Common myeloid progenitor, CD34-positive (primary cell): ENCODE results near the gene GEMIN7.

Experiments
- CTCF ChIA-PET: fragments of 350-600 bp; sonication (Branson Sonifier 250); formaldehyde crosslinking; loops from one replicate; lab custom pipeline; 2021; ENCODE audit warnings: antibody characterized with exemption; lab: Charles Lee
- POLR2A ChIA-PET: fragments of 350-600 bp; sonication (Branson Sonifier 250); formaldehyde crosslinking; loops from one replicate; lab custom pipeline; 2021; ENCODE audit warnings: antibody characterized with exemption; lab: Charles Lee
- DNase-seq, 3 donors: peaks; one replicate each; pipeline versions ENCODE4 v3.0.0 to v3.0.0-alpha.2; 2013
- H3K27ac ChIP-seq, 2 experiments: 1 replicate in 1 of 2; 2 replicates in 1 of 2; pipeline ENCODE4 v1.7.0; 2013; ENCODE audit warnings: inconsistent platforms in 2 of 2, low read length in 2 of 2, mild to moderate bottlenecking in 2 of 2, low read depth in 1 of 2, moderate library complexity in 1 of 2; ENCODE audit not compliant: severe bottlenecking in 2 of 2, insufficient read depth in 1 of 2, poor library complexity in 1 of 2
- H3K27me3 ChIP-seq, 5 experiments: replicated peaks in 2 of 5; 1 replicate in 3 of 5; 2 replicates in 2 of 5; pipeline versions ENCODE4 v1.6.1 to v1.7.0; 2013; ENCODE audit warnings: low read length in 4 of 5, mild to moderate bottlenecking in 2 of 5, moderate library complexity in 2 of 5, inconsistent platforms in 1 of 5; ENCODE audit not compliant: insufficient read depth in 5 of 5, control insufficient read depth in 4 of 5
- H3K36me3 ChIP-seq, 4 experiments: 1 replicate in 2 of 4; 2 replicates in 2 of 4; pipeline versions ENCODE4 v1.6.1 to v1.7.0; 2013; ENCODE audit warnings: low read length in 3 of 4, control low read depth in 1 of 4, mild to moderate bottlenecking in 1 of 4; ENCODE audit not compliant: control insufficient read depth in 4 of 4, insufficient read depth in 4 of 4
- H3K4me1 ChIP-seq, 4 experiments: 1 replicate in 3 of 4; 2 replicates in 1 of 4; pipeline versions ENCODE4 v1.6.1 to v1.7.1; 2013; ENCODE audit warnings: low read length in 3 of 4, mild to moderate bottlenecking in 3 of 4, control low read depth in 1 of 4, inconsistent platforms in 1 of 4, moderate library complexity in 1 of 4; ENCODE audit not compliant: control insufficient read depth in 4 of 4, insufficient read depth in 4 of 4; ENCODE audit errors: control extremely low read depth in 1 of 4
- H3K4me3 ChIP-seq, 7 experiments: 1 replicate in 4 of 7; 2 replicates in 3 of 7; pipeline versions ENCODE4 v1.5.1 to v1.7.0; 2013; ENCODE audit warnings: mild to moderate bottlenecking in 7 of 7, low read length in 6 of 7, moderate library complexity in 6 of 7, inconsistent platforms in 2 of 7, low read depth in 2 of 7, control low read depth in 1 of 7; ENCODE audit not compliant: insufficient read depth in 4 of 7, control insufficient read depth in 1 of 7; ENCODE audit errors: extremely low read depth in 1 of 7
- H3K9me3 ChIP-seq, 5 experiments: 1 replicate in 4 of 5; 2 replicates in 1 of 5; pipeline versions ENCODE4 v1.6.1 to v1.7.1; 2013; ENCODE audit warnings: low read length in 4 of 5, mild to moderate bottlenecking in 2 of 5, inconsistent platforms in 1 of 5, low read depth in 1 of 5, moderate library complexity in 1 of 5; ENCODE audit not compliant: control insufficient read depth in 4 of 5, insufficient read depth in 2 of 5; ENCODE audit errors: control extremely low read depth in 1 of 5
- WGBS: methylation state at CpG from one replicate; pipeline ENCODE4 v1.1.5; 2013; ENCODE audit not compliant: insufficient coverage; 5-methylcytosine and 5-hydroxymethylcytosine counted together

The GEMIN7 gene

GRCh38 chr19:45069056-45069455 lies 10.0 kb upstream of the GEMIN7 start:
- Histone ChIP-seq H3K27ac (no peak overlapping the region), H3K9me3 (no peaks in the 10 kb centered on the region), H3K36me3 (peaks cover 9 to 80% (median 49%) of the 10 kb centered on the region in 4 experiments), H3K27me3 (no peaks in the 10 kb centered on the region), H3K4me3 (no peak overlapping the region), H3K4me1 (peaks cover 0 to under 1% (median 0%) of the 10 kb centered on the region in 4 experiments)
- no peak for DNase-seq
- ChIA-PET POLR2A (interaction anchor here (0.5 kb wide), 1 partner anchor 87 kb away, joined by 3 read pairs; no protein-coding TSS in a partner anchor), CTCF (interaction anchor here (0.8 to 2.0 kb wide), 5 partner anchors 9 to 54 kb away, joined by 3 to 6 read pairs (median 4); no protein-coding TSS in a partner anchor)
- WGBS: 94% methylated on average over 8 of the region's 13 CpGs

GRCh38 chr19:45070214-45070613 lies 8.8 kb upstream of the GEMIN7 start:
- ChIA-PET CTCF (no interaction called here), POLR2A (no interaction called here)
- H3K9me3 ChIP-seq: no peaks in the 10 kb centered on the region
- WGBS: 91% methylated on average over 6 of the region's 6 CpGs
- H3K27ac ChIP-seq: no peak overlapping the region
- H3K36me3 ChIP-seq: peaks cover 9 to 72% (median 44%) of the 10 kb centered on the region in 4 experiments
- H3K27me3 ChIP-seq: no peaks in the 10 kb centered on the region
- peaks cover 0 to 12% (median 8%) of the 10 kb centered on the region in 4 experiments for H3K4me1 ChIP-seq
- no peak overlapping the region for H3K4me3 ChIP-seq
- DNase-seq: no peak

GRCh38 chr19:45070861-45071544 lies 8.1 kb upstream of the GEMIN7 start:
- ChIA-PET POLR2A (no interaction called here), CTCF (no interaction called here)
- Histone ChIP-seq H3K36me3 (peaks cover 9 to 64% (median 38%) of the 10 kb centered on the region in 4 experiments), H3K27me3 (no peaks in the 10 kb centered on the region), H3K27ac (no peak overlapping the region), H3K4me3 (no peak overlapping the region), H3K9me3 (no peaks in the 10 kb centered on the region), H3K4me1 (peaks cover 0 to 17% (median 14%) of the 10 kb centered on the region in 4 experiments)
- WGBS: over 99% methylated on average over 16 of the region's 19 CpGs
- DNase-seq: no peak

- H3K4me1 ChIP-seq: peaks cover 0 to 20% (median 18%) of the 10 kb centered on the region in 4 experiments
- 96% methylated on average over 20 of the region's 25 CpGs for WGBS
- CTCF ChIA-PET: interaction anchor here (1.2 kb wide), 1 partner anchor 12 kb away, joined by 5 read pairs; no protein-coding TSS in a partner anchor
These were observed 7.5 kb upstream of the GEMIN7 start for GRCh38 chr19:45071545-45071938.

GRCh38 chr19:45071969-45072790 lies 6.9 kb upstream of the GEMIN7 start:
- CTCF ChIA-PET: interaction anchor here (1.2 kb wide), 1 partner anchor 13 kb away, joined by 5 read pairs; no protein-coding TSS in a partner anchor
- H3K36me3 ChIP-seq: peaks cover 4 to 56% (median 31%) of the 10 kb centered on the region in 4 experiments

More at GRCh38 chr19:45071545-45071938, 7.5 kb upstream of the GEMIN7 start:
- no peak for DNase-seq
- H3K27me3 ChIP-seq: no peaks in the 10 kb centered on the region
- H3K9me3 ChIP-seq: no peaks in the 10 kb centered on the region
- no peak overlapping the region for H3K4me3 ChIP-seq
- peaks cover 8 to 62% (median 37%) of the 10 kb centered on the region in 4 experiments for H3K36me3 ChIP-seq
- H3K27ac ChIP-seq: no peak overlapping the region
- POLR2A ChIA-PET: no interaction called here

GRCh38 chr19:45074744-45075300 lies 4.2 kb upstream of the GEMIN7 start:
- POLR2A ChIA-PET: interaction anchor here (0.6 to 1.1 kb wide), 3 partner anchors 15 to 90 kb away, joined by 3 read pairs; no protein-coding TSS in a partner anchor
- no peaks in the 10 kb centered on the region for H3K9me3 ChIP-seq
- 46% methylated on average over 11 of the region's 11 CpGs for WGBS
- peak overlapping the region in 1 of 2 experiments; percentile 61 for H3K27ac ChIP-seq
- H3K36me3 ChIP-seq: peaks cover 0 to 33% (median 13%) of the 10 kb centered on the region in 4 experiments
- H3K27me3 ChIP-seq: no peaks in the 10 kb centered on the region
- DNase-seq: peak in 1 of 3 donors; percentile 21
- peaks cover 7 to 40% (median 35%) of the 10 kb centered on the region in 4 experiments for H3K4me1 ChIP-seq
- H3K4me3 ChIP-seq: peak overlapping the region in 6 of 7 experiments; percentile 11 to 86 (median 48)
- CTCF ChIA-PET: interaction anchor here (0.9 to 2.0 kb wide), 6 partner anchors 12 to 51 kb away, joined by 3 to 12 read pairs (median 4); no protein-coding TSS in a partner anchor

More at GRCh38 chr19:45071969-45072790, 6.9 kb upstream of the GEMIN7 start:
- peaks cover 2 to 26% (median 24%) of the 10 kb centered on the region in 4 experiments for H3K4me1 ChIP-seq
- no peaks in the 10 kb centered on the region for H3K27me3 ChIP-seq
- no peaks in the 10 kb centered on the region for H3K9me3 ChIP-seq
- no peak overlapping the region for H3K4me3 ChIP-seq
- H3K27ac ChIP-seq: no peak overlapping the region
- POLR2A ChIA-PET: no interaction called here
- no peak for DNase-seq
- 96% methylated on average over 32 of the region's 34 CpGs for WGBS
